Nephron (organoid): Measurements from ENCODE around the gene MSANTD4.

Source experiments
- H3K27ac Mint-ChIP-seq, 3 experiments: 2 replicates each; pipeline ENCODE4 v1.8.0; 2020; ENCODE audit warnings: mixed read lengths in 3 of 3, mild to moderate bottlenecking in 2 of 3, moderate library complexity in 1 of 3
- H3K27me3 Mint-ChIP-seq: 2 replicates; pipeline ENCODE4 v1.8.0; 2021; ENCODE audit warnings: low read depth, mild to moderate bottlenecking, moderate library complexity, mixed read lengths
- H3K36me3 Mint-ChIP-seq: 2 replicates; pipeline ENCODE4 v1.8.0; 2020; ENCODE audit warnings: low read depth, mixed read lengths
- H3K4me1 Mint-ChIP-seq: 2 replicates; pipeline ENCODE4 v1.8.0; 2020; ENCODE audit warnings: mixed read lengths
- H3K4me3 Mint-ChIP-seq, 3 experiments: 2 replicates each; pipeline ENCODE4 v1.8.0; 2020; ENCODE audit warnings: mild to moderate bottlenecking in 3 of 3, mixed read lengths in 3 of 3, moderate library complexity in 2 of 3
- H3K9me3 Mint-ChIP-seq: 2 replicates; pipeline ENCODE4 v1.8.0; 2020; ENCODE audit warnings: mixed read lengths
- CTCF ChIP-seq, 3 experiments: fragments of 200-600 bp; sonication (generic); IDR thresholded peaks; one replicate each; pipeline ENCODE4 v1.5.0; 2021; ENCODE audit warnings: antibody characterized with exemption in 3 of 3; ENCODE audit not compliant: unreplicated experiment in 3 of 3

Gene MSANTD4

GRCh38 chr11:106021967-106022794 lies at the start of gene MSANTD4:
MSANTD4 (minus strand) TSS chr11:106022240; CDS start chr11:106010917, 11,323 bp downstream.
- H3K27me3 Mint-ChIP-seq, result no peaks in the 10 kb centered on the region
- H3K4me1 Mint-ChIP-seq, result peaks cover 41% of the 10 kb centered on the region
- H3K9me3 Mint-ChIP-seq, result no peaks in the 10 kb centered on the region
- peaks cover 12% of the 10 kb centered on the region for H3K36me3 Mint-ChIP-seq
- TF ChIP-seq CTCF (IDR thresholded peaks at IDR 0.05; ENCODE audit: unreplicated experiment in 3 of 3), result no peak
- peak within 1 kb of the TSS; percentile 92 to 95 (median 94) for H3K4me3 Mint-ChIP-seq
- peak within 1 kb of the TSS; percentile 84 to 92 (median 86) for H3K27ac Mint-ChIP-seq

GRCh38 chr11:106070606-106071005 lies 48.6 kb upstream of the MSANTD4 start:
- Mint-ChIP-seq H3K36me3 (no peaks in the 10 kb centered on the region), H3K27ac (no peak overlapping the region), H3K27me3 (no peaks in the 10 kb centered on the region), H3K9me3 (no peaks in the 10 kb centered on the region), H3K4me3 (no peak overlapping the region), H3K4me1 (peaks cover 4% of the 10 kb centered on the region)
- TF ChIP-seq CTCF (IDR thresholded peaks at IDR 0.05; ENCODE audit: unreplicated experiment in 3 of 3), result no peak

- Mint-ChIP-seq H3K4me3 (no peak overlapping the region), H3K36me3 (no peaks in the 10 kb centered on the region), H3K27me3 (no peaks in the 10 kb centered on the region), H3K9me3 (no peaks in the 10 kb centered on the region), H3K4me1 (no peaks in the 10 kb centered on the region), H3K27ac (no peak overlapping the region)
- TF ChIP-seq CTCF (IDR thresholded peaks at IDR 0.05; ENCODE audit: unreplicated experiment in 3 of 3), result no peak
These were observed 41.0 kb upstream of the MSANTD4 start for GRCh38 chr11:106063009-106063408.

- no peak overlapping the region for H3K27ac Mint-ChIP-seq
- H3K4me1 Mint-ChIP-seq, result no peaks in the 10 kb centered on the region
- H3K9me3 Mint-ChIP-seq, result no peaks in the 10 kb centered on the region
- H3K27me3 Mint-ChIP-seq, result no peaks in the 10 kb centered on the region
- TF ChIP-seq CTCF (IDR thresholded peaks at IDR 0.05; ENCODE audit: unreplicated experiment in 3 of 3), result no peak
- H3K36me3 Mint-ChIP-seq, result peaks cover 4% of the 10 kb centered on the region
- no peak overlapping the region for H3K4me3 Mint-ChIP-seq
These were observed 40.2 kb upstream of the MSANTD4 start for GRCh38 chr11:106061954-106062949.

- no peak for TF ChIP-seq CTCF (IDR thresholded peaks at IDR 0.05; ENCODE audit: unreplicated experiment in 3 of 3)
- Mint-ChIP-seq H3K4me3 (no peak overlapping the region), H3K9me3 (no peaks in the 10 kb centered on the region), H3K36me3 (peaks cover 8% of the 10 kb centered on the region), H3K27me3 (no peaks in the 10 kb centered on the region), H3K4me1 (no peaks in the 10 kb centered on the region), H3K27ac (no peak overlapping the region)
These were observed 39.3 kb upstream of the MSANTD4 start for GRCh38 chr11:106061249-106061784.
